ENCODE data around the gene TNNT2.

DNA sequence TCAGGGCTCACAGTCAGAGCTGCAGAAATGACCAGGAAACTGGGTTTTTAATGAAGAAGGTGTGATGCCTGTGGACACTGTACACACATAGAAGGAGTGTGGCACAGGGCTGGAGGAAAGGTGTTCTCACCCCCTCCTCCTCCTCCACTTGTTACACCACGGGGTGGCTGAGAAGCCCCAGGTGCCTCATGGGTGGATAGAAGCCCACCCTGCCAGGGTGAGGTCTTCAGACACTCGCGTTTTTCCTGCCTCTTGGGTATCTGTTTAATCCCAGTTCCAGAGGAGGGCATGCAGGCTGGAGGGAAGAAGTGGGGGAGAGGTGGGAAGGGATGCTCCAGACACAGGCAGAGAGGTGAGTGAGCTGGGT is 31.3 kb upstream of the TNNT2 start:
- TF ChIP-seq, protein P1, sequence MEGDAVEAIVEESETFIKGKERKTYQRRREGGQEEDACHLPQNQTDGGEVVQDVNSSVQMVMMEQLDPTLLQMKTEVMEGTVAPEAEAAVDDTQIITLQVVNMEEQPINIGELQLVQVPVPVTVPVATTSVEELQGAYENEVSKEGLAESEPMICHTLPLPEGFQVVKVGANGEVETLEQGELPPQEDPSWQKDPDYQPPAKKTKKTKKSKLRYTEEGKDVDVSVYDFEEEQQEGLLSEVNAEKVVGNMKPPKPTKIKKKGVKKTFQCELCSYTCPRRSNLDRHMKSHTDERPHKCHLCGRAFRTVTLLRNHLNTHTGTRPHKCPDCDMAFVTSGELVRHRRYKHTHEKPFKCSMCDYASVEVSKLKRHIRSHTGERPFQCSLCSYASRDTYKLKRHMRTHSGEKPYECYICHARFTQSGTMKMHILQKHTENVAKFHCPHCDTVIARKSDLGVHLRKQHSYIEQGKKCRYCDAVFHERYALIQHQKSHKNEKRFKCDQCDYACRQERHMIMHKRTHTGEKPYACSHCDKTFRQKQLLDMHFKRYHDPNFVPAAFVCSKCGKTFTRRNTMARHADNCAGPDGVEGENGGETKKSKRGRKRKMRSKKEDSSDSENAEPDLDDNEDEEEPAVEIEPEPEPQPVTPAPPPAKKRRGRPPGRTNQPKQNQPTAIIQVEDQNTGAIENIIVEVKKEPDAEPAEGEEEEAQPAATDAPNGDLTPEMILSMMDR (IDR thresholded peaks at IDR 0.05): no peak
- TF ChIP-seq EZH2phosphoT487 (IDR thresholded peaks at IDR 0.05): no peak
- no peak for TF ChIP-seq EZH2 (IDR thresholded peaks at IDR 0.05)

Measured in neural progenitor cell (in vitro differentiated cells).